Fibroblast of skin of left biceps (primary cell): ENCODE results near the gene ACYP2.
"Not testable (repeated sequence)": the region's sequence is repeated elsewhere in the genome, so short reads cannot be mapped to it uniquely, and the experiment has no call there.

ENCODE experiments used
- DNase-seq, 2 experiments: peaks; one replicate each; pipeline ENCODE4 v3.0.0-alpha.2; 2013; ENCODE audit warnings: low read depth in 2 of 2

Gene ACYP2

GRCh38 chr2:54097124-54097523, 18.3 kb upstream of the ACYP2 start:
- DNase-seq, result no peak

DNA sequence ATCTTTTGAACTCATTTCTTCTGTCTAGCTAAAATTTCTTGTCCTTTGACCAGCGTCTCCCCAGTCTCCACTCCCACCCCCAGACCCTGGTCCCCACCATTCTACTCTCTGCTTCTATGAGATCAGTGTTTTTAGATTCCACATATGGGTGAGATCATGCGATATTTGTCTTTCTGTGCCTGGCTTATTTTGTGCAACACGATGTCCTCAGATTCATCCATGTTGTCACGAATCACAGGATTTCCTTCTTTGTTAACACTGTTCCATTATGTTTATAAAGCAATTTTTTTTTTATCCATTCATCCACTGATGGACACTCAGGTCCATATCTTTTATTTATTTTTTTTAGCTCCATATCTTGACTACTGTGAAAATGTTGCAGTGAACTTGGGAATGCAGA, 16.0 kb upstream of the ACYP2 start:
- DNase-seq, result no peak

- DNase-seq, result no peak
Observed at GRCh38 chr2:54099829-54100585, 15.4 kb upstream of the ACYP2 start.

DNA sequence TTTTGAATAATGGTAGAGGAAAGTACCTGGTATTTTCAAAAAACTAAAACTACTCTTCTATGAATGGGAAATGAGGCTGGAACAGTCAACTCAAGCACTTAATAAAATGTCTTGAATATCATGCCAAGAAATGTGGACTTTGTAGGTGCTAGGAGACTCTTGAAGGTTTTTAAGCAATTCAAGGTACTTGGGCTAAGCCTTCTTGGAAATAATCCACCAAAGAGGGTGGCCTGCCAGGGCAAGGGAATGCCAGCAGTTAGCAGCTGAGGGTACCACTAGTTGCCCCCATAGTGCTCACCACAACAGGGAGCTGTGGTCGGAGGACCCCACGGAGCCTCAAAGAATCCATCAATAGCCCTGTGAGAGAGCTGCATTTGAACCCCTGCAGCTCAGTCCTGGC, 14.6 kb upstream of the ACYP2 start:
- no peak for DNase-seq

DNA sequence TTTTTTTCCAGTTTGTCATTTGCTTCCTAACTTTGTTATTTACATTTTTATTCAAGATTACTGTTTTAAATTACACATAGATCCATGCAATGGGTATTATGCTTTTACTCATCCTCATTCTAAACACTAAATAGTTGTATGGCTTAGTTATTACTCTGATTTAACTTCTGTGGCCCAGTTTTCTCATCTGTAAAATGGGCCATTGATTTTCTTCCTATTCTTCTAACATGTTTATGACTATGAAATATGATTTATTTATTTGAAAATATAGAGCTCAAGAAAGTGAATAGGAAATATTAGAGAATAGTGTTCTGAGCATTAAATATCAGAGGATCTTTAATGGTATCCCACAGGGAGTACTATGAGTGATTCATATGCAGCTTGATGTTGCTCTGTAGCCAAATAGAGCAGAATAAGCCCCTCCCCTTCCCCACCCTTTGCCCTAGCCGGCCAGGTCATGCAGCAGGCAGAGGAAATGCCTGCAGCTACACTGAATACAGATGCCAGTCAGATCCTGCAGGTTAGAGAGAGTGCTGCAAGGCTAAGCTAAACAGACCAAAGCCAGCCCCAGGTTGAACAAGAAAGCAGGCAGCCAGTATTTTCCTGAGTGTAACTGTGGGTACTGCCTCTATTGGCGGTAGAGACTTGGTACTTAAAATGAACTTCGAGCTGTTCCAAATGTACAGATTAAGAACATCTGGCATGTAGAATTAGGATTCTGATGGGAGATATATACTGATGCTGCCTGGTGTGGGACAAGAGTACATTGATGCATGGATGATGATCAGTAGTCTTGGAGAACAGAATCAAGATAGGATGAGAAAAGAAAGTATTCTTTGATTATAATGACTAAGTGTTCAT, 11.7 kb upstream of the ACYP2 start:
- no peak for DNase-seq

DNA sequence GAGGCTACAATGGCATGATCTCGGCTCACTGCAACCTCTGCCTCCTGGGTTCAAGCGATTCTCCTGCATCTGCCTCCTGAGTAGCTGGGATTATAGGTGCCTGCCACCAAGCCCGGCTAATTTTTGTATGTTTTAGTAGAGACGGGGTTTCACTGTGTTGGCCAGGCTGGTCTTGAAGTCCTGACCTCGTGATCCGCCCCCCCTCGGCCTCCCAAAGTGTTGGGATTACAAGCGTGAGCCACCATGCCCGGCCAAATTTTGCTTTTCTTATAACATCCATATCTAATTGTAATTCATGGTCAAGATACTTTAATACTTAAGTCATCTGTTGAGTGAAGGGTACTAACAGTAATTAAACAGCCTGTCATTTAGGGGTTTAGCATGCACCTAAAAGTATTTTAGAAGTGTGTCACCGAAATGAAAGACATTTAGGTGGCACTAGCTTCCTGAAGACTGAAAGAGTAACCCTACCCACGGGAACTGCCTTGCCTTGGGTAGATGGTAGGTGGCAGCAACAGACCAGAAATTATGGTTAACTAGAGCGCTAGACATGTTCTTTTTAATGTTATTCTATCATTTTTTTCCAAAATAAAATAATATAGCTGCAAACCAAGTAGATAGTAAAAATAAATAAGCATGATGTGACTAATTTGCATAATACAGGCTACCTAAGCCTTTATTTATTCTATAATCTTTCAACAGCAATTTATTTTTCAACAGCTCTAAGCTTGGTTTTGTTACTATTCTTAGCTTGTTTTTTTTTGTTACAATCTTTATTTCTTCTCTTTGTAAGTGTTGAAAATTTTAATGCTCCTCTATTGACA, 8.6 kb upstream of the ACYP2 start:
- no peak for DNase-seq

DNA sequence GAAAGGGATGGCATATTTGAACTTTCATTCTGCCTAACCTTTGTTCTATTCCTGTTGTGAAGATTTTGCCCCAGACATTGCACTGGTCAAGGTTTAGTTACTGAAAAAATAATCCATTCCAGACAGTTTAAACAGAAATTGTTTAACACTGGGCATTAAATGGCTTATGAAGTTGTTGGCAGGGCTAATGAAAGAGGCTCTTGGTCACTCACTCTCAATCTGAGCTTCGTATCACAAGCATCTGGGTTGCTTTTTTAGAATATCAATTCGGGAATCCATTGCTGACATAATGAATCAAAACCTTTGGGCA, 8.0 kb upstream of the ACYP2 start:
- DNase-seq, result no peak

DNA sequence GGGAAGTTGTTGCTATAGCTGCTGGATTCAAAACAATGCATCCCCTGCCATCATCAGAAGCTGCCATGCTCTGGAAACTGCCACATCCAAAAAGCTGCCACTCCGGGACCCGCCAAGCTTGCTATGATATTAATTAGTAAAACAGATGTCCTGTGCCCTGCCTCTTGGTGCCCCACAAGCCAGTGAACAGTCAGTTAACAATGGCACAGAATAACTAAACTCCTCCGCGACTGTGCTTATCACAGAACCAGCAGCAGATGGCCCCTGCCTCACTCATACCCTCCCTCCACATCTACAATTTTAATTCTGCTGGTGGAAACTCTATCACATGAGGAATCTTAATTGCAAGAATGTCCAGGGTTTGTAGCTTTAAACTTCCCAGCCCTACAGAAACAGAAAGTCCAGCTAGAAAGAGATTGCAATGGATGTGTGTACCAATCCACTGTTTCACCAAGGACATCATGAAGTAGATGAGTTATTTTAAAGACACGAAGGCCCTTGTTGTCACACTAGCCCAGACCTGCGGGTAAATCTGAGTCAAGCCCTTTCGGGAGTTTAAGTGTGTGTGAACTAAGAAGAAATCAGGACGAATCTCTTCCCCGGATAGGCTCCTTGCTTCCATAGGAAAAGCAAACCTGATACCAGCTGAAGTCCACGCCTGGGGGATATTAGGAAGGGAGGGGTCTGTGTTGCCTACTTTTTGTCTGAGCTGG, 7.4 kb upstream of the ACYP2 start:
- DNase-seq, result no peak

DNA sequence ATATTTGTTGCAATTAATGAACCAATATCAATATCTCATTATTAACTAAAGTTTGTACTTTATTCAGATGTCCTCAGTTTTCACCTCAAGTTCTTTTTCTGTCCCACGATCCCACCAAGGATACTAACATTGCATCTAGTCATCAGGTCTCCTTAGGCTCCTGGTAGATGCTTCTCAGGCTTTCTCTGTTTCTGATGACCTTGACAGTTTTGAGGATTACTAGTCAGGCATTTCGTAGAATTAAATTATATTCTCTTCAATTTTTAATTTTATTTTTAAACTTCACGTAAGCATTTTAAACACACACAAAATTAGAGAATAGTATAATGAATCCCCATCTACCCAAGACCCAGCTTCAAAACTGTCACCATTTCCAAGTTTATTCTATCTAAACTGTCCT, 5.6 kb upstream of the ACYP2 start:
- DNase-seq, result no peak

GRCh38 chr2:54114479-54114878, 936 bp upstream of the ACYP2 start:
- not testable (repeated sequence) for DNase-seq

- no peak for DNase-seq
Observed at GRCh38 chr2:54114936-54115283, 505 bp upstream of the ACYP2 start.

GRCh38 chr2:54116598-54116997, 1.2 kb downstream of the ACYP2 start:
- DNase-seq, result not testable (repeated sequence)

GRCh38 chr2:54120950-54121349, 5.5 kb downstream of the ACYP2 start:
- DNase-seq, result no peak

GRCh38 chr2:54122171-54122935, 6.9 kb downstream of the ACYP2 start:
- DNase-seq, result no peak

GRCh38 chr2:54122939-54123338, 7.5 kb downstream of the ACYP2 start:
- DNase-seq, result no peak

DNA sequence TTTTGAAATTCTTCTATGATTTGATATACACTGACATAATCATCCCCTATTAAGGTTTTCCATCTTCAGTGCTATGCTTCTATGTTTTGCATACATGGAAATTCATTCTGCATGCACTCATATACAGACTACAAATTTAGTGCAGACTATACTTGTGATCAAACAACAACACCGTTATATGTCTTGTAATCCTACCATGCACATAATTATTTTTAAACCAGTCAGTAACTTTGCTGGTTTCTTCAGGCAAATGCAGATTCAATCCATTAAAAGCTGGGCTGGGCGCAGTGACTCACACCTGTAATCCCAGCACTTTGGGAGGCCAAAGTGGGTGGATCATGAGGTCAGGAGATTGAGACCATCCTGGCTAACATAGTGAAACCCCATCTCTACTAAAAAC, 11.8 kb downstream of the ACYP2 start:
- not testable (repeated sequence) for DNase-seq

GRCh38 chr2:54133056-54133455, 17.6 kb downstream of the ACYP2 start:
- no peak for DNase-seq

GRCh38 chr2:54139210-54139609, 23.8 kb downstream of the ACYP2 start:
- DNase-seq, result no peak

- no peak for DNase-seq
Observed at GRCh38 chr2:54143780-54144179, 28.4 kb downstream of the ACYP2 start.

GRCh38 chr2:54148391-54148790, 33.0 kb downstream of the ACYP2 start:
- no peak for DNase-seq
